ENCODE results near the gene CAMTA1. TPM values are rescaled to one million over a fixed set of nuclear protein-coding genes. Genes with fewer than 3 reads are reported as not detected.

The CAMTA1 gene
- total RNA-seq, 6 experiments from 2014 or later, result 78.1 to 96.6 (median 86.1) TPM

GRCh38 chr1:6935361-6935883, 150.2 kb downstream of the CAMTA1 start:
- Mint-ChIP-seq H3K27me3 (ENCODE audit: insufficient read depth) (peaks cover 17% of the 10 kb centered on the region), H3K36me3 (ENCODE audit: low read depth) (no peaks in the 10 kb centered on the region), H3K9me3 (no peaks in the 10 kb centered on the region), H3K4me3 (no peak overlapping the region), H3K27ac (no peak overlapping the region), H3K4me1 (ENCODE audit: low read depth) (no peaks in the 10 kb centered on the region)
- TF ChIP-seq CTCF (IDR thresholded peaks at IDR 0.05), result no peak
- DNase-seq, result no peak

- no peak for DNase-seq
- no peaks in the 10 kb centered on the region for H3K9me3 Mint-ChIP-seq
- no peaks in the 10 kb centered on the region for H3K4me1 Mint-ChIP-seq (ENCODE audit: low read depth)
- H3K36me3 Mint-ChIP-seq (ENCODE audit: low read depth), result no peaks in the 10 kb centered on the region
- no peak overlapping the region for H3K4me3 Mint-ChIP-seq
- peaks cover 11% of the 10 kb centered on the region for H3K27me3 Mint-ChIP-seq (ENCODE audit: insufficient read depth)
- no peak for TF ChIP-seq CTCF (IDR thresholded peaks at IDR 0.05)
- no peak overlapping the region for H3K27ac Mint-ChIP-seq
Observed at GRCh38 chr1:6935911-6936690, 150.8 kb downstream of the CAMTA1 start.

- no peak for TF ChIP-seq CTCF (IDR thresholded peaks at IDR 0.05)
- DNase-seq, result no peak
- H3K36me3 Mint-ChIP-seq (ENCODE audit: low read depth), result no peaks in the 10 kb centered on the region
- H3K4me3 Mint-ChIP-seq, result no peak overlapping the region
- no peaks in the 10 kb centered on the region for H3K9me3 Mint-ChIP-seq
- peaks cover 9% of the 10 kb centered on the region for H3K27me3 Mint-ChIP-seq (ENCODE audit: insufficient read depth)
- no peaks in the 10 kb centered on the region for H3K4me1 Mint-ChIP-seq (ENCODE audit: low read depth)
- H3K27ac Mint-ChIP-seq, result no peak overlapping the region
Observed at GRCh38 chr1:6937048-6937447, 151.8 kb downstream of the CAMTA1 start.

GRCh38 chr1:6939363-6939762, 154.1 kb downstream of the CAMTA1 start:
- H3K27ac Mint-ChIP-seq, result no peak overlapping the region
- H3K27me3 Mint-ChIP-seq (ENCODE audit: insufficient read depth), result peaks cover 12% of the 10 kb centered on the region
- DNase-seq, result no peak
- no peak for TF ChIP-seq CTCF (IDR thresholded peaks at IDR 0.05)
- no peaks in the 10 kb centered on the region for H3K4me1 Mint-ChIP-seq (ENCODE audit: low read depth)
- no peak overlapping the region for H3K4me3 Mint-ChIP-seq
- H3K9me3 Mint-ChIP-seq, result no peaks in the 10 kb centered on the region
- H3K36me3 Mint-ChIP-seq (ENCODE audit: low read depth), result no peaks in the 10 kb centered on the region

GRCh38 chr1:6941786-6942185, 156.5 kb downstream of the CAMTA1 start:
- TF ChIP-seq CTCF (IDR thresholded peaks at IDR 0.05), result no peak
- Mint-ChIP-seq H3K4me1 (ENCODE audit: low read depth) (no peaks in the 10 kb centered on the region), H3K27me3 (ENCODE audit: insufficient read depth) (peaks cover 9% of the 10 kb centered on the region)

More at GRCh38 chr1:6941786-6942185, 156.5 kb downstream of the CAMTA1 start:
- H3K4me3 Mint-ChIP-seq, result no peak overlapping the region
- no peak overlapping the region for H3K27ac Mint-ChIP-seq
- no peaks in the 10 kb centered on the region for H3K9me3 Mint-ChIP-seq
- DNase-seq, result no peak
- no peaks in the 10 kb centered on the region for H3K36me3 Mint-ChIP-seq (ENCODE audit: low read depth)
